Trophoblast cell (in vitro differentiated cells and primary cell): ENCODE measurements around the gene SLC25A33.
"Not testable (repeated sequence)": the region's sequence is repeated elsewhere in the genome, so short reads cannot be mapped to it uniquely, and the experiment has no call there.

Source experiments
- DNase-seq, 2 donors: peaks; one replicate each; pipeline ENCODE4 v3.0.0-alpha.2; 2016
- H2AFZ ChIP-seq: 2 replicates; pipeline ENCODE4 v1.6.1; 2013; ENCODE audit warnings: low read length, moderate library complexity, mild to moderate bottlenecking; ENCODE audit not compliant: insufficient read depth, poor library complexity
- H2AK5ac ChIP-seq: 2 replicates; pipeline ENCODE4 v1.6.1; 2013; ENCODE audit warnings: mild to moderate bottlenecking, low read length
- H2BK120ac ChIP-seq: 2 replicates; pipeline ENCODE4 v1.6.1; 2013; ENCODE audit warnings: low read length, mild to moderate bottlenecking, moderate library complexity; ENCODE audit not compliant: insufficient read depth, poor library complexity
- H2BK12ac ChIP-seq: 2 replicates; pipeline ENCODE4 v1.6.1; 2013; ENCODE audit warnings: mild to moderate bottlenecking, low read length, moderate library complexity
- H2BK5ac ChIP-seq: 2 replicates; pipeline ENCODE4 v1.6.1; 2013; ENCODE audit warnings: low read length, low read depth, moderate library complexity, mild to moderate bottlenecking; ENCODE audit not compliant: poor library complexity
- H3K14ac ChIP-seq: 2 replicates; pipeline ENCODE4 v1.6.1; 2013; ENCODE audit warnings: mild to moderate bottlenecking, low read length
- H3K18ac ChIP-seq: 2 replicates; pipeline ENCODE4 v1.6.1; 2013; ENCODE audit warnings: mild to moderate bottlenecking, low read length
- H3K23ac ChIP-seq: 2 replicates; pipeline ENCODE4 v1.6.1; 2013; ENCODE audit warnings: low read length
- H3K27ac ChIP-seq: 2 replicates; pipeline ENCODE4 v1.5.1; 2013; ENCODE audit warnings: low read depth, mild to moderate bottlenecking, inconsistent platforms, low read length, moderate library complexity
- H3K27me3 ChIP-seq: 2 replicates; pipeline ENCODE4 v1.6.1; 2013; ENCODE audit warnings: inconsistent platforms, mild to moderate bottlenecking, low read length, moderate library complexity; ENCODE audit not compliant: insufficient read depth
- H3K36me3 ChIP-seq, 2 experiments: 1 replicate in 1 of 2; 2 replicates in 1 of 2; pipeline ENCODE4 v1.6.1; 2013; ENCODE audit warnings: low read length in 2 of 2, mild to moderate bottlenecking in 2 of 2, moderate library complexity in 1 of 2; ENCODE audit not compliant: insufficient read depth in 2 of 2, control insufficient read depth in 1 of 2
- H3K4ac ChIP-seq: 2 replicates; pipeline ENCODE4 v1.6.1; 2013; ENCODE audit warnings: low read depth, mild to moderate bottlenecking, low read length, moderate library complexity
- H3K4me1 ChIP-seq, 2 experiments: 1 replicate in 1 of 2; 2 replicates in 1 of 2; pipeline ENCODE4 v1.6.1; 2013; ENCODE audit warnings: low read length in 2 of 2, mild to moderate bottlenecking in 2 of 2, moderate library complexity in 1 of 2; ENCODE audit not compliant: insufficient read depth in 2 of 2, control insufficient read depth in 1 of 2
- H3K4me2 ChIP-seq: 2 replicates; pipeline ENCODE4 v1.6.1; 2013; ENCODE audit warnings: inconsistent platforms, mild to moderate bottlenecking, low read length, moderate library complexity
- H3K4me3 ChIP-seq: 2 replicates; pipeline ENCODE4 v1.5.1; 2013; ENCODE audit warnings: mild to moderate bottlenecking, low read depth, low read length, inconsistent platforms
- H3K79me1 ChIP-seq: one replicate; pipeline ENCODE4 v1.6.1; 2013; ENCODE audit warnings: low read length
- H3K79me2 ChIP-seq: 2 replicates; pipeline ENCODE4 v1.6.1; 2013; ENCODE audit warnings: low read length, mild to moderate bottlenecking; ENCODE audit not compliant: control insufficient read depth, insufficient read depth, poor library complexity
- H3K9ac ChIP-seq: 2 replicates; pipeline ENCODE4 v1.6.1; 2013; ENCODE audit warnings: mild to moderate bottlenecking, low read length
- H3K9me3 ChIP-seq: 2 replicates; pipeline ENCODE4 v1.6.1; 2013; ENCODE audit warnings: low read depth, mild to moderate bottlenecking, control low read depth, inconsistent platforms, low read length; ENCODE audit not compliant: insufficient read depth
- H4K12ac ChIP-seq: 2 replicates; pipeline ENCODE4 v1.6.1; 2013; ENCODE audit warnings: low read depth, mild to moderate bottlenecking, low read length, moderate library complexity
- H4K8ac ChIP-seq: 2 replicates; pipeline ENCODE4 v1.6.1; 2013; ENCODE audit warnings: low read depth, mild to moderate bottlenecking, low read length, moderate library complexity
- H4K91ac ChIP-seq: one replicate; pipeline ENCODE4 v1.6.1; 2013; ENCODE audit warnings: low read depth, mild to moderate bottlenecking, low read length, moderate library complexity
- WGBS: extraction: QIAGEN DNeasy Blood & Tissue Kit; methylation state at CpG from one replicate; pipeline ENCODE4 v1.1.7; 2013; ENCODE audit warnings: missing lambda C conversion rate; ENCODE audit not compliant: insufficient read length, insufficient coverage; ENCODE audit errors: extremely low coverage; 5-methylcytosine and 5-hydroxymethylcytosine counted together

The SLC25A33 gene

DNA sequence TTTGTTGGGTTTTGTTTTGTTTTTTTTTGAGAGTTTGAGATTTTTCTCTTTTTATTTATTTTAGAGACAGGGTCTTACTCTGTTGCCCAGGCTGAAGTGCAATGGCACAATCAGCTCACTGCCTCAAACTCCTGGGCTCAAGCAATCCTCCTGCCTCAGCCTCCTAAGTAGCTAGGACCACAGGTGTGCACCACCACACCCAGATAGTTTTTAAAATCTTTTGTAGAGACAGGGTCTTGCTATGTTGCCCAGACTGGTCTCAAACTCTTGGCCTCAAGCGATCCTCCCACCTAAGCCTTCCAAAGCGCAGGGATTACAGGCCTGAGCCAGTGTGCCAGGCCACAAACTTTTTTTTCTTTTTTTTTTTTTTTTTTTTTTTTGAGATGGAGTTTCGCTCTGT lies 85.8 kb downstream of the SLC25A33 start:
- not testable (repeated sequence) for H2AK5ac ChIP-seq, H2BK12ac ChIP-seq, H2BK5ac ChIP-seq, H3K36me3 ChIP-seq, H3K4me1 ChIP-seq, H3K14ac ChIP-seq, H3K9ac ChIP-seq, H3K4ac ChIP-seq, H3K9me3 ChIP-seq, H4K12ac ChIP-seq, H4K91ac ChIP-seq, H2AFZ ChIP-seq, H4K8ac ChIP-seq, H3K79me2 ChIP-seq, H3K27me3 ChIP-seq, H3K27ac ChIP-seq, H3K18ac ChIP-seq, H3K4me3 ChIP-seq, H3K4me2 ChIP-seq, H3K79me1 ChIP-seq, DNase-seq, H3K23ac ChIP-seq, H2BK120ac ChIP-seq
- no CpG with 5 or more reads among the region's 3 CpGs for WGBS

DNA sequence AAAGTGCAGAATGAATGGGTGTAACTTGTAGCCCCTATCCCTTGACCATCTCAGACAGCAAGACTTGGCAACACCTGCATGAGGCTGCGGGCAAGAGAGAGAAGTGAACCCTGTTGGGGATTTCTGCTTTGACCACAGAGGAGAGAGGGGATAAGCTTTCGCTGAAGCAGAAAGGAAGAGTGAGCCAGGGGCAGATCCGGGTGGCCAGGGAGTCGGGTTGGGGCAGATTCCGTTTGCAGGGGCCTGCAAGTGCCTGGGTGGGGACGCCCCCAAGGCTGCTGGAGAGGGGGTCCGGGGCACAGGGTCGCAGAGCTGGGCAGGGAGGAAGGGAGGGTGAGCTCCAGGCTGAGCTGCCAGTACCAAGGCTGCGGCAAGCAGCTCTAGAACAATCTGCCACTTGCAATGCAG lies 86.9 kb downstream of the SLC25A33 start:
- Histone ChIP-seq H3K27ac (no peak overlapping the region), H3K79me1 (no peaks in the 10 kb centered on the region), H2AFZ (no peak overlapping the region), H3K4me1 (no peaks in the 10 kb centered on the region), H3K27me3 (no peaks in the 10 kb centered on the region), H2BK120ac (no peak overlapping the region), H3K9me3 (no peaks in the 10 kb centered on the region), H4K12ac (no peak overlapping the region), H2BK5ac (no peak overlapping the region), H3K4me2 (no peak overlapping the region), H3K18ac (no peak overlapping the region), H3K14ac (no peak overlapping the region), H3K36me3 (no peaks in the 10 kb centered on the region), H3K79me2 (no peaks in the 10 kb centered on the region), H2BK12ac (no peak overlapping the region), H3K4me3 (no peak overlapping the region), H4K8ac (no peak overlapping the region), H3K9ac (no peak overlapping the region), H3K23ac (no peak overlapping the region), H3K4ac (no peak overlapping the region), H4K91ac (no peak overlapping the region), H2AK5ac (no peak overlapping the region)
- WGBS, result no CpG with 5 or more reads among the region's 9 CpGs
- peak; percentile 87 to 90 for DNase-seq

DNA sequence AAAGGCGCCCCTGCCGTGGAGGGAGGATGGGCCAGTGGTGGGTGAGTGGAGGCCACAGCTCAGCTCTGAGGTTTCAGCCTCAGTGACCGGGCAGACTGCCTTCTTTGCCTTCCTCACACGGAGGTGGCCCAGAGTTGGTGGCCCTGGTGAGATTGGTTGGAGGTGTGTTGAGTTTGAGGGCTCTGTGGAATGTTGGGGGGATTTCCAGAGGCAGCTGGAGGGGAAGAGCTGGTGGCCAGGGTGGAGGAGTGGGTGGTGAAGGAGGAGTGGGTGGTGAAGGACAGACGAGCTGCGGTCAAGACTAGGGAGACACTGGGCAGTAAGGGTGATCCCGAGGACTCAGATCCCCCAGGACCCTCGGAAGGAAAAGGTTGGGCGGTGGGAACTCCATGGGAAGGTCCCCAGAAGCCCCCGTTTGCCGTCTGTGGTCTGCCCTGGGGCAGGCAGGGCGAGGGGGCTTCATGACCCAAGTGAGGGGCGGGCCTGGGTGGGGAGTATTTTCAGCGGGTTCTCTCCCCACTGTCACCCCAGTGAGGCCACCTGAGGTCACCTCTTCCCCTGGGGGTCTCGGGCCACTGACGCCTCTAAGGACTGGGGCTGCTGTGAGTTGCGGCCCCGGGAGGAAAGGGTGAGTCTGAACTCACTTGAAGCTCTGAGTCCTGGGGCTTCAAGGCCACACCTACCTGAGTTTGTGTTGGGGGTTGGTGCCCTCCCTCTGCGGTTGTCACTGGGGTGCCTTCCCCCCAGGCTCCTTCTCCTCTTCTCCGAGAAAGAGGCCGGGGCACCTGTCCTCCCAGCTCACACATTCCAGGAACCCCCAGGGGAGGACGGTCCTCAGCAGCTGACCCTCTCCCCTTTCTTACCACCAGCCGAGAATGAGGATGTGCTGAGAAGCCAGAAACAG lies 89.5 kb downstream of the SLC25A33 start:
- H3K27ac ChIP-seq, result no peak overlapping the region
- H2AFZ ChIP-seq, result no peak overlapping the region
- H3K36me3 ChIP-seq, result no peaks in the 10 kb centered on the region
- no peak overlapping the region for H2BK120ac ChIP-seq
- H2AK5ac ChIP-seq, result no peak overlapping the region
- H3K27me3 ChIP-seq, result no peaks in the 10 kb centered on the region
- no peak overlapping the region for H3K14ac ChIP-seq
- no peaks in the 10 kb centered on the region for H3K79me2 ChIP-seq
- no peak overlapping the region for H4K12ac ChIP-seq
- no peak for DNase-seq
- no peak overlapping the region for H4K91ac ChIP-seq
- no peak overlapping the region for H2BK5ac ChIP-seq
- no peak overlapping the region for H3K4ac ChIP-seq
- no peak overlapping the region for H3K18ac ChIP-seq
- no peaks in the 10 kb centered on the region for H3K9me3 ChIP-seq
- WGBS, result no CpG with 5 or more reads among the region's 23 CpGs
- H3K4me2 ChIP-seq, result no peak overlapping the region
- H2BK12ac ChIP-seq, result no peak overlapping the region
- no peak overlapping the region for H4K8ac ChIP-seq
- no peak overlapping the region for H3K4me3 ChIP-seq
- no peaks in the 10 kb centered on the region for H3K79me1 ChIP-seq
- H3K9ac ChIP-seq, result no peak overlapping the region
- no peak overlapping the region for H3K23ac ChIP-seq
- H3K4me1 ChIP-seq, result no peaks in the 10 kb centered on the region

DNA sequence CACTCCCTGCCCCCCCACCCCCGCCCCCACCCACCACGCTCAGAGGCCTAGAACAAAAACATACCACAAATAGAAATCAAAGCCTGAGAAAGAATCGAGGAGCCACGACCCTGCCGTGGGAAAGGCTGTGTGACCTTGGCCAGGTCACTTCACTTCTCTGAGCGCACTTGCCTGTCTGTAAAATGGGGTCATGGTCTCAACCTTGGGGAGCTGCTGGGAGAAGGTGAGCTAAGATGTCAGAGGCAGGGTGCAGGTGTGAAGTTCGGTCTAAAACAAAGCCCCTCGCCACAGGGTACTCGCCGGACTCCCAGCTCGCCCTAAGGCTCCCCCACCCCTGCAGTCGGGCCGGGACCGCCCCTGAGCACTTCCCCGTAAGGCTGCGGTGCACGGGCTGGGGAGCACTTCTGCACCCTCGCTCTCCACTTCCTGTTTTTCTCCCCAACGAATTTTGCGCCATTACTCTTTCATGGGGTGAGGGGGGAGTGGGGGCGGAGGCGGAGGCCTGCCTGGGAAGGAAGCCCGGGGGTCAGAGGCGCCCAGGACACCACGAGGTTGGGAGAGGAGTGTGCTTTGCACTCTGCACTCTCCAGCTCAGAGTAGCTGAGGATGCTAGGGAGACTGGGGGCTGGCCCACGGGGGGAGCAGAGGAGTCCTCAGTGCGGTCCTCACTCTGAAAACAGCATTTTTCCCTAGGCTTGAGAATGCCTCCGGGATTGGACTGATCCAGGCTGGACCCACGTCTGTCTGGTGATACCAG lies 90.4 kb downstream of the SLC25A33 start:
- Histone ChIP-seq H3K14ac (no peak overlapping the region), H3K36me3 (no peaks in the 10 kb centered on the region), H3K9me3 (no peaks in the 10 kb centered on the region), H2AK5ac (no peak overlapping the region), H3K79me2 (no peaks in the 10 kb centered on the region), H3K4ac (no peak overlapping the region), H3K9ac (no peak overlapping the region), H4K91ac (no peak overlapping the region), H2AFZ (no peak overlapping the region), H3K79me1 (no peaks in the 10 kb centered on the region), H3K4me1 (no peaks in the 10 kb centered on the region), H2BK12ac (no peak overlapping the region), H3K4me3 (no peak overlapping the region), H2BK120ac (no peak overlapping the region), H4K8ac (no peak overlapping the region), H3K23ac (no peak overlapping the region), H3K27me3 (no peaks in the 10 kb centered on the region), H3K18ac (no peak overlapping the region), H3K4me2 (no peak overlapping the region), H3K27ac (no peak overlapping the region), H2BK5ac (no peak overlapping the region), H4K12ac (no peak overlapping the region)
- WGBS, result no CpG with 5 or more reads among the region's 29 CpGs
- no peak for DNase-seq
